Measurements from ENCODE around the gene TCEANC2.

TCEANC2 gene

DNA sequence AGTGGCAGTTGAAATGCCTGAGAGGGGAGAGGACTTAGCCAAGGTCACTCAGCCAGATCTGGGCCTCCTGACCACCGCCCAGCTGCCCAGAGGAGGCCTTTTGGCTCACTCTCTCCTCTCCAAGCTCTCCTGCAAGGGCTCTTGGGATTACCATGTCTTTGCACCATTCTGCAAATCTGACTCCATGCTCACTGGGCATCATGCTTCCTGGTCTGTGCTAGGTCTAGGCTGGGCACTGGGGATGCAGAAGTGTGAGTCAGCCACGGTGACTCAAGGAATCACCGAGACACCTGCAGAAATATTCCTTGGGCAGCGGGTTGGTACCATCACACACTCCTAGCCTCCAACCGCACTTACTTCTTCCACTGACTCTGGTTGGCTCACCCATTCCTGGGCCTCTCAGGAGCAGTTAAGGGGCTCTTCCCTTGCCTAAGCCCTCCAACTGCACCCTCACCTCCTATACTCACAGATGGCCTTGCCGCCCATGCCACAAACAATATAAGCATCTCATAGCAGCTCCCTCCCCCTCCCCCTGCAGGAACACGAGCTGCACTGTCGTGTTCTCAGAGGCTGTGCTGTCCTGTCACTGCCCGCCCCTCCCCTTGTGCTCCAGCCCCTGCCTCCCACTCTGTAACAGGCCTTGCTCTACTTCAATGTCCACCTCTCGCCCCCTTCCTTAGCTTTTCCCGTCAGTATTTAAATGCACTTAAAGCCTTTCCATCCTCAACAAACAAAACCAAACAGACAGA, 64.6 kb downstream of the TCEANC2 start:
- no peak for DNase-seq

DNA sequence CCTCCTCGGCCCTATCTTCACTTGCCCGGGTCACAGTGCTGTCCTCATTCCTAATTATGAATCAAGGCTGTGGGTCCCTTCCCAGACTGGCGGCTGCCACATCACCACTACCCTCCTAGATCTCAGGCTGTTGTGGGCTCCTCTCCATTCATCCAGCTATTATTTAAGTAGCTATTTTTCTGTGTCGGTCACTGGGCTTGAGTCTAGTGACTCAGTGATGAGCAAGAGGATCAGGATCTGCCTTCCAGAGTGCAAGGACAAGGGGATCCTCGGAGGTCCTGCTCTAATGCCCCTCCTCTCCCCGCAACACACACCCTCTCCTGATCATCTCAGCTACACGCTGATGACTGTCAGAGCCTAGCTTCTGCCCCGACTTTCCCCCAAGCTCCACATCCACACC, 65.3 kb downstream of the TCEANC2 start:
- no peak for DNase-seq

DNA sequence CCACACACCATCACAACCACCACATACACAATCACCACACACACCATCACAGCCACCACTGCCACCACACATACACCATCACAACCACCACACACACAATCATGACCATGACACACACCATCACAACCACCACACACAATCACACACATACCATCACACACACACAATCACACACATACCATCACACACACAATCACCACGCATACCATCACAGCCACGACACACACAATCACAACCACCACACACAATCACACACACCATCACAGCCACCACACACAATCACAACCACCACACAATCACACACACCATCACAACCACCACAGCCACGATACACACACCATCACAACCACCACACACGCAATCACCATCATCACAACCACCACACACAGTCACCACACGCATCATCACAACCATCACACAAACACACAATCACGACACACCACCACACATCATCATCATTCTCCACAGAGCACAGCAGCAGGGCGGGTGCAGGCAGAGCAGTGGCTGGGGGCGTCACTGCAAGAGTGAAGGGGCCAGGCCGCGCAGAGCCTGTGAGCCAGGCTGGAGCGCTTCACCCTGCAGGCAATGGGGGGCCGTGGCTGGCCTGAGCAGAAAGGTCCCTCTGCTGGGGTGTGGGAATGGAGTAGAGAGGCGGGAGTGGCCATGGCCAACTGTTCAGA, 66.8 kb downstream of the TCEANC2 start:
- no peak for DNase-seq

DNA sequence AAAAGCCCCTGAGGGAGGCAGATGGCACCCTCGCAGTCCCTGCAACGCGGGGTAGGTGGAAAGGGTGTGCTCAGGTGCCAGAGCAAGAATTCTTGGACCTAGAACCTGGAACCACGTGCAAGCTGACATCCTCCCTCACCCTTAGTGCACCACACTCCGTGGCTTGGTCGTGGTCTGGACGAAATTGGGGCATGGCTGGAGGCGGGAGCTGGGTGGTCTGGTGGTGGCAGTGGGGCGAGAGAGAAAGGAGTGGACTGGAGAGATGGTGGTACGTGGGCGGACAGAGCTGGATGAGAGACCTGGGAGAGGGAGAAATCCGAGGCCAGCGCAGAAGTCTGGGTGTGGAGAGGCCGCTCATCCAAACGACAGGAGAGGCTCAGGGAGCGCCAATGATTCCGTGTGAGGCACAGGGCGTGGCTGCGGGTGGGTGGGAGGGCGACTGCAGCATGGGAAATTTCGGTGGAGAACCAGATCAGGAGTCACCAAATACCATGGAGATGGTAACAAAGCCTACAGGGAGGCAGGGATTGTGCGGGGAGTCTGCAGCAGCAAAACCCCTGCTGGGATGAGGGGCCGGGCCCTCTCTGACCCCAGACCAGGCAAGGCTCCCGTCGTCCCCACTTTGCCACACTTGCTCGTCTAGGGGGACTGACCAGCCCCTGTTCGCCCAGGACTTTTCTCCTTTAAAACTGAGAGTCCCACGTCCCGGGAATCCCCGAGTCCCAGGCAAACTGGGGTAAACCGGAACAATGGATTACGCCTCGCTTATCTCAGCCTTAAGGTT, 67.5 kb downstream of the TCEANC2 start:
- DNase-seq = peak in 1 of 3 donors; percentile 26

DNA sequence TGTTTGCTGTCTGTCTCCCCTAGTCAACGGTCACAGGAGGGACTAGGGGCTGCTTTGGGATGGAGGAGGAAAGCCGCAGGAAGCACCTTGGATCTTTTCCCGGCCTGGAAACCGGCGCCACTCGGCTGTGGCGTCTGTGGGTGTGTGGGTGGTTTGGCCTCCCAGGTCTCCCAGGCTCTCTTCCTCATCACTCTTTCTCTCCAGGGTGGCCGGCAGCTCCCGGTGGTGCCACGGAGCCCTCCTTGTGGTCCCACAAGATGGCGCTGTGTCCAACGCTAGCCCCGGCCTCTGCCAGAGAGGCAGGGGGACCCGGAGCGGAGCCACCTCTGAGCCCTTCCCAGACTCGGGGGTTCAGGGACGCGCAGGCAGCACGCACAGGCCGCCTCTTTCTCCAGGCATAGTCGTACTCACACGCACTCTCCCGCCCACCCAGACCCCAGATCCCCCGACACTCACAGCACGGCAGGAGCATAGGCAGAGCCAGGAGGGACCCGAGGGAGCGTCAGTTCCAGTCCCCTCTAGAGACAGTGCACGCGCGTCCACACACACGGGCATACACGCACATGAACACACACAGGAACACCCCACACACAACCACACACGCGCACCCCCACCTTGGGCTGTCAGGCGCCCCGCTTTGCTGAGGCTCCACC, 68.2 kb downstream of the TCEANC2 start:
- peak; percentile 63 to 81 (median 70) for DNase-seq

DNA sequence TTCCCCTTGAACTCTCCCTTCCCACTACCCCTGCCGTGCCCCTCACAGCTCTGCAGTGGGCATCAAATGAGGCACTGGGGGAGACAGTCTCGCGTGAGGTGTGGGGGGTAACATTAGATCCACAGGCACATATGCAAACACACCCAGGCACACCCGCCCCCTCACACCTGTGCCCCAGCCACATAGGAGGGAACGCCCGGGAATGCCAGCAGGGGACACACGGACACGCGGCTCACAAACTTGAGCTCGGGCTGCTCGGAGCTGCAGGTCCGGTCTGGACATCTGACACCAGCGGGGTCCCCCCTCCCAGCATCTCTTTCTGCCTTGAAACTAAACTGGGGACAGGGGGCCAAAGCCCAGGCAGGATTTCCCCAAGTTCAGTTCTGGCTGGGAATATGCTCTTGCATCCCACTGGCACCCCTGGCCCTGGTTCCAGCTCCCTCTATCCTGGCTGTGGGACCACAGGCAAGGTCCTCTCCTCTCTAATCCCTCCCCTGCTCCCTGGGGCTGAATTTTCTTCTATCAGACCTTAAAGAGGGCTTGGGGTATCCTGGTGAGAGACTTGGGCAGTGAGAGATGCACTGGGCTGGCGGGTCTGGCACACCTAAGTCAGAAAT, 68.8 kb downstream of the TCEANC2 start:
- DNase-seq = no peak

DNA sequence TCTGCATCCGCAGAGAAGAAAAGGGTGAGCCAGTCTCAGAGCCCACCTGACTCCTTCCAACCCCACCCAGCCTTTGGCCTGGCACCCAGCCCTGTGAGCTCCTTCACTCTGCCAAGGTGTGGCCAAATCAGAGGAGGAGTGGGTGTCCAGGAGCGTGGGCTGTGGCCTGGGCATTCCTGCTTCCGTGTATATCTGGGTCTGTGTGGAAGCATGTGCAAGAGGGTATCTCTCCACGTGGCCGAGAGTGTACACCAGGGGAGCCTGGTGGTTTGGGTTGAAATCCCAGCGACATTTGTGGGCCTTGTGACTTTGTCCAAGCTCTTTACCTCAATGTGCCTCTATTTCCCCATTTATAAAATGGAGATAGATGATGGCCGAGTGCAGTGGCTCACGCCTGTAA, 69.6 kb downstream of the TCEANC2 start:
- no peak for DNase-seq

DNA sequence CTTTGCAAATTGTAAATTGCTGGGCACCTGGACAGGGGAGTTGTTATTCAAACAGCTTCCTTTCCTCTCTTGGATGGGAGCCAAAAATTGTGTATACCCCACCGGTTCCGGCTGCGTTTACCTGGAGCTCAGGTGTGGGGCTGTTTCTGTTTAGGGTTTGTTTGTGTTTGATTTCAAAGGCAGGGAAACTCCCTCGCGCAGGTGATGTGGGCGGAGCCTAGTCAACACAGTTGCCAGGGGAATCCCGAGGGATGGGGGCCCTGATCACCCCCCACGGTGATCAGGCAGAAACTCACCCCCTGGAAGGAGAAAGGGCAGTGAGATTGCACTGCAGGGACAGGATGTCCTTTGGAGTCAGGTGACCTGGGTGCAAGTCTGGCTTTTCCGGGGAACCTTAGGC, 71.1 kb downstream of the TCEANC2 start:
- DNase-seq = peak in 1 of 3 donors; percentile 3

DNA sequence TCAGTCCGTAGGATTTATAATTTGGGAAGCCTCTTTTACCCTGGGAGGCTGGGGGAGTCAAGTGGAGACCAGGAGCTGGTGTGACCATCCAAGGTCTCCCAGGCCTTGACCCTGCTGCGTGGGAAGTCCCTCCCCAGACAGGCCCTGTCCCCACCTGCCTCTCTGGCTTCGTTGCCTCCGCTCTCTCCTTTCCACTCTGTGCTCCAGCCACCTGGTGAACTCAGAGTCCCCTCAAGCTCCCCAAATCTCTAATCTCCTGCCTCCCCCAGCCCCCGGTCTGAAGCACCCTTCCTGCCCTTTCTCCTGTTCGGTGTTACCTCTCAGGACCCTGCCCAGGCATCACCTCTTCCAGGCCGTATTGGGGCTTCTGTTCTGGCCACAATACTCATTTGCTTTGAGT, 71.5 kb downstream of the TCEANC2 start:
- no peak for DNase-seq

DNA sequence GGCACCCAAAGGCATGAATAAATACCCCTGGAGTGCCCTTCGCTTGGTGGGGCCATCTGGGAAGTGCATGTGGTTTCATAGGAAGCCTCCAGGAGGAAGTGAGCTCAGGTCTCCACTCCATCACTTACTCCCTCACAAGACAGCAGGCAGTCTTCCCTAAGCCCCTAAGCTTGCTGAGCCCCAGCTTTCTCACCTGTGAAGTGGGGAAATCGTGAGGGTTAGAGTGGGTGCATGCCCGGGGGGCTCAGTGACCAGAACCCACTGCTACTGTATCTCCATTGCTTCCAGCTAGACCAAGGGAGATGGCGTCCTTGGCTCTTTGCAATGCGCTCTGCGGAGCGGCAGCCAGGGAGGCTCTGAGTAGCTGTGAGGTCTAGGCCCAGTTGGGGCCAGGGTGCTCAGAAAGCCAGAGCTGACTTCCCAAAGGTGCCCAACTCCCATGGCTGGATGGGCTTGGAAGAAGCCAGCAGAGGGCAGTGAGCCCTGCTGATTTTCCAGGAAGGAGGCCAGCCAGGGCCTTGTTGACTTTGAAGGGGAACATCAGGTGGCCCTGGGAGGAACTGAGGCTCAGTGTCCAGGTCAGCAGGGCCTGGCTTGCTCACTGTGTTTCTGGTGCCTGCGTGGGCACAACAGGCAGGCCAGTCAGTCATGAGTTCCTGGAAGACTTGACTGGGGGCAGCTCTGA, 72.1 kb downstream of the TCEANC2 start:
- peak; percentile 18 to 51 (median 32) for DNase-seq

DNA sequence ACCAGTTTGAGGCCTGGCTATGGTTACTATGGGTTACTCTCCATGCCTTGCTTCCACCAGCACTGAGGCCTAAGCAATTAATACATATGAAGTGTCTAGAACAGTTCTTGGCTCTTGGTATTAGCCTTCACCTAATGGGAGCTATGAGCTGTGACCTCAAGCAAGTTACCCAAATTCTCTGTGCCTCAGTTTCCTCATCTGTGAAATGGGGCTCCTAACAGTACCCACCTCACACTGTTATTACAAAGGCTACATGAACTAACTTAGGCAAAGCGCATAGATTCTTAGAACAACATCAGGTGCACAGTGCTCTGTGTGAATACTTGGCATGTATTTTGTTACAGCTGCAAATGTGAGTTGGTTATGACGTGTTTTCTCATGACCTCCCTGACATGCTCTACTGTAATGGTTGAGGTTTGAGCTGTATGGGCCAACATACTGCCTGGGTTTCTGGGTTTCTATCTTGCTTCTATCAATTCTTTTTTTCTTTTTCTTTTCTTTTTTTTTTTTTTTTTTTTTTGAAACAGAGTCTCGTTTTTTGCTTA, 72.9 kb downstream of the TCEANC2 start:
- no peak for DNase-seq

DNA sequence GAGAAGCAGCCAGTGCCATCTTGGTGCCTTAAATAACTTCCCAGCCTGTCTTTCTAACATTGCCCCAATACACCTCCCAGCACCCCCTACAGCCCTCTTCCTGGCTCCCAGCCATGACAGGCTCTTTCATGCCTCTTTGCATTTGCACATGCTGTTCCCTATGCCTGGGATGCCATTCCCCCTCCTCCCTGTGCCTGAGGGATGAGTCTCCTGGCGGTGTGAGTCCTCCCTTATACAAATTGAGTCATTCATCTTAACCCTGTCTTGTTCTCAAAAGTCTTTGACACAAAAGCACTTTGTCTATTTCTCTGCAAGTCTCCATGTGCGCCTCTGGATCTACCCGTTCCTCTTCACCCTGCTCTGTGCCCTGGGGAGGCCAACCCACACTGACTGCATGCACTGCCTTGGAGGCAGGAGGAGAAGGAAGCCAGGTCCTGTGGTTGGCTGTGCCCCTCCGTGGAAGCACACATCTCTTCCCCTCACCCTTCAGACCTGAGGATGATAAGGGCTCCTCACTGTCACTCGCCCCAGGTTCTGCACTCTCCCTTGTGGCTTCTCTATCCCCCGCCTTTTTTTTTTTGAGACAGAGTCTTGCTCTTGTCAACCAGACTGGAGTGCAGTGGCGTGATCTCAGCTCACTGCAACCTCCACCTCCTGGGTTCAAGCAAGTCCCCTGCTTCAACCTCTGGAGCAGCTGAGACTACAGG, 74.3 kb downstream of the TCEANC2 start:
- DNase-seq = no peak

DNA sequence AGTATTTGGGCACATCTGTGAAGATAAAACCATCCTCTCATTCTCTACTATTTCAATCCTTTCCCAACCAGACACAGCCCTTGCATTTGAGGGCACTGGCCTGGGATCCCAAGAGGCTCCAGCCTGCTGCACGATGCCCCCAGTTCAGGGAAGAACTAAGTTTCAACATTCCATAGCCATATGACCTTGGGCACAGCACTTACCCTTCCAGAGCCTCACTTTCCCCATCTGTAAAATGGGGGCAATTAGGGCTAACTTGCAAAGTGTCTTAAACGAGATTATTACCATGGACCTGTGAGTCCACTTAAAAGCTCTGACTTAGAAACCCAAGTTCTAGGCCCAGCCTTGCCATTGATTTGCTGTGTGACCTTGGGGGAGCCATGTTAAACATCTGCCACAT, 76.5 kb downstream of the TCEANC2 start:
- no peak for DNase-seq

DNA sequence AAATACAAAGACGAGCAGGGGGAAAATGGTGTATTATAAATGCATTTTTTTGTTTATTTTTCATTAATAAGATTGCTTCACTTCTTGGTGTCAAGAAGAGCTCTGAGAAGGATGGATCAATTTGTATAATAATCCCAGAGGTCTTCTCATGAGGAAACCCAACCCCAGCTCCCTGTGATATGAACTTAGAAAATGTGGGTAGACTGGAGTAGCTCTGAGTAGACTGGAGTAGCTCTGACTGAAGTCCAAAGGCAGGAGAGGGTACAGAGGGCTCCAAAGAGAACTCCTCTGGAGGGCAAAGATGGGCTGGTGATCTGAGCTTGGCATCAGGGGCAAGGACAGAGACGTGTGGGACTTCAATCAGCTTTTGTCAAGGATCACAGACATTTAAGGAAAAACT, 78.0 kb downstream of the TCEANC2 start:
- DNase-seq = no peak

DNA sequence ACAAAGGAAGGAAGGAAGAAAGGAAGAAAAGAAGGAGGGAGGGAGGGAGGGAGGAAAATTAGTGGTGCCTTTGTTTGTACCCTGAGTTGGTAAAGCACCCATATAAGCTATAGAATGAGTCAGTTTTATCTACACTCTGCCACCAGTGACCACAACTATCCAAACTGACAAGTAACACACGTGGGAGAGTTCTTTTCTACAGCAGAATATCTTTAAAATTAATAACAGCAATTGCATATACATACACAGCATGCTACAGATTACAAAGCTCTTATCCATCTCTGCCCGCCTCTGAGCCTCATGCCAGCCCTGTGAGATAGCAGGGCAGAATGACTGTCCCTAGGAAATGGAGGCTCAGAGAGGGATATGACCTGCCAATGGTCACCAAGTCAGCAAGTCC, 79.1 kb downstream of the TCEANC2 start:
- no peak for DNase-seq

DNA sequence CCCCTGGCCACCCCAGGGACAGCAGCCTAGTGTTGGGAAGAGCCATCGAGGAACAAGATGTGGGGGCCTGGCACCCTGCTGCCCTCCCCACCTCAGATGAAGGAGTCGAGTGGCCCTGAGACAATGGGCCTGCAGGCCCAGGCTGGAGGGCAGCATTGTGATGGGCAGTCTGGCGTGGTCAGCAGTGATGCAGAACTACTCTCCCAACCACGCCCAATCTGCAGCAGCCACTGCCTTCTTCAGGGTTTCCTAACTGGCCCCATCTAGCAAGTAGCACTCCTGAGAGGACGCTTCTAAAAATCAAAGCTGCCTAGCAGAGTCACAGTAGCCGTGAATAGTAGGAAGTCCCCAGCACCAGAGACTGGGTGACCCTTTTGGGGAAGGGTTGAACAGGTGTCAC, 80.9 kb downstream of the TCEANC2 start:
- DNase-seq = no peak

DNA sequence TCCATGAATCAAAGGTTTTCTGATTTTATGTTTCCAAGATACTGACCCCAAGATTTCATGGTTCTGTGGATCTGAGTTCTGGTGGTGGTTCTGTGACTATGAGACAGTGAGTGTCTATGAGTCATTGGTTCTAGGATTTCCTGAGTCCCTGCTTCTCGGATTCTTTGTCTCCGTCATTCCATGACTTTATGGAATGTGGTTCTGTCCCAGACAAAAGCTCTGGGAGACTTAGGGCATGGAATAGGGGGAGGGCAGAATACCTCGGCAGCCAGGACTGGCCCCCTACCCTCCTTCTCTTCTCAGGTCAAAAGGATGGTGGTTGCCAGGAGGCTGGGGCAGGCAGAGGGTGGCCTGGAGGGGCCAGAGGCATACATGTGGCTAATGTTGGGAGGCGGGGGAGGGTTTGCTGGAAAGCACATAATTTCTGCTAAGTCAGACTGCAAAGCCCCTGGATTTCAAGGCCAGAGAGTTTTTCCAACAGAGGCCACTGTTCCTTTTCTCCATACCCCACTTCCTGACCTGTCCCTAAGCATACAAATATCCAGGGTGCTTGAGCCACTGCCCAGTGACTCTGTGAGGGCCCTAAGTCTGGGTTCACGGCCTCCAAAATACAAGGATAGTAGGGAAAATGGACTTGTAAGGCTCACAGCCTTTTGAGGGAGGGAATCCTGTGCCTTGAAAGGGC, 82.2 kb downstream of the TCEANC2 start:
- DNase-seq = no peak

DNA sequence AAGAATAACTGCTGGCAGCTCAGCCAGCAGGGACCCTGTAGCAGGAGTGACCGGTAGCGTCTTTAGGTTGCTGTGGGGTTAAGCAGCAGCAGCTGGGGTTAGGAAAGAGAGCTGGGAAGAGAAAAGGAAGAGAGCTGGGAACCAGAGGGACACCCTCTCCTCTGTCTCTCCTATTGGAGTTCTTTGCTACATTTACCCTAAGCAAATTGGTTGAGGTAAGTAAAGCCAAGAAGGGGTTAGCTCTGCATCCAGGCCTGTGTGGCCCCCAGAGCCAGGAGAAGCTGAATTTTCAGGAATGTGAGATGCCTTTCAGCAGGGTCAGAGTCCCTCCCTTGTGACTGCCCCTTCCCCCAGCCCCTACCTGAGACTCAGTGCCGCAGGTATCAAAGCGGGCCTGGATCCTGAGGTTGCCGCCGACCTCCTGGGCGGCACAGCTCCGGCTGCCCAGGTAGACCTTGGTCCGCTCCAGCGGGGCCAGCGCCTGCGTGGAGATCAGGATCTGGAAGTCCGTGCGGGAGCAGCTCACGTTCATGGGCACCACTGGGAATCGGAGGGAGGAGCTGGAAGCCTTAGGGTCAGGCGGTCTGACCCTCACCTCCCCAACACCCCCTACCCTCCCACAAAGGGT, 83.0 kb downstream of the TCEANC2 start:
- DNase-seq = no peak

DNA sequence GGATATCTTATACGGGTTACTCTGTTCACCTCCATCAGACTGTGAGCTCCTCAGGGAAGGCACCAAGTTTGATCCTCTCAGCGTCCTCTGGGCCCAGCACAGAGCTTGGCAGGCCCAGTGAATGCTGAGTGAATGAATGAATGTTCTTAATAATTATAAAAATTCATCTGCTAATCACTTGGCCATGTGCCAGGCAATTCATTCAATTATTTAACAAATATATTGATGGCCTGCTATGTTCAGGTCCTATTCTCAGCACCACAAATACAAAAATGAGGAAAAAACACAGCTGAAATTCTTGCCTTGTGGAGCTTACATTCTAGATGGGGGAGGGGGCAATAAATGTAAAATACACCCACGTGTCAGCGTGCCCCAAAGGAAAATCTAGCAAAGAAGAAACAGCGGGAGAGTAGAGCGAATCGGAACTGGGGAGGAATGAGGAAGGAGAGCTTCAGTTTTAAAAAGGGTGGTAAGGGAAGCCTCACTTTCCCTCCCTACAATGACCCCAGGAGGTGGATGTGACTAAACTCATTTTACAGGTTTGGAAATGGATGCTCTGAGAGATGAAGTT, 83.6 kb downstream of the TCEANC2 start:
- DNase-seq = no peak
